ENCODE data around the gene KLK14. TPM values are rescaled to one million over a fixed set of nuclear protein-coding genes. Genes with fewer than 3 reads are reported as not detected.

The KLK14 gene
- total RNA-seq, 1 donor from 2014 or later = not detected

GRCh38 chr19:51044327-51044726 lies 38.4 kb downstream of the KLK14 start:
- DNase-seq (ENCODE audit: low spot score) = no peak

GRCh38 chr19:51043497-51043896 lies 39.2 kb downstream of the KLK14 start:
- no peak for DNase-seq (ENCODE audit: low spot score)

GRCh38 chr19:51040151-51040550 lies 42.5 kb downstream of the KLK14 start:
- no peak for DNase-seq (ENCODE audit: low spot score)

- no peak for DNase-seq (ENCODE audit: low spot score)
Measured at GRCh38 chr19:51036519-51036918, 46.2 kb downstream of the KLK14 start.

GRCh38 chr19:51034704-51035103 lies 48.0 kb downstream of the KLK14 start, which contains the start of gene KLK12:
TSS of gene KLK12 (minus strand) at chr19:51035002. CDS start at chr19:51034621, 381 bp downstream.
- no peak for DNase-seq (ENCODE audit: low spot score)

GRCh38 chr19:51031880-51032225 lies 50.8 kb downstream of the KLK14 start:
- DNase-seq (ENCODE audit: low spot score) = no peak

- no peak for DNase-seq (ENCODE audit: low spot score)
Measured at GRCh38 chr19:51031220-51031879, 51.3 kb downstream of the KLK14 start.

GRCh38 chr19:51030631-51031030 lies 52.1 kb downstream of the KLK14 start:
- no peak for DNase-seq (ENCODE audit: low spot score)

GRCh38 chr19:51029718-51030117 lies 53.0 kb downstream of the KLK14 start:
- no peak for DNase-seq (ENCODE audit: low spot score)

Other genes starting within 250 kb of the KLK14 start
- gene KLK15, start 249.3 kb downstream of the KLK14 start, total RNA-seq (ENCODE audit: insufficient read depth, low replicate concordance) = 1.2 TPM
- gene KLK3, start 228.0 kb downstream of the KLK14 start, total RNA-seq (ENCODE audit: insufficient read depth, low replicate concordance) = 0.48 TPM
- gene KLK2, start 209.4 kb downstream of the KLK14 start, total RNA-seq (ENCODE audit: insufficient read depth, low replicate concordance) = 9.6 TPM
- gene KLK4, start 171.5 kb downstream of the KLK14 start, total RNA-seq (ENCODE audit: insufficient read depth, low replicate concordance) = 1.4 TPM
- gene KLK5, start 129.8 kb downstream of the KLK14 start, total RNA-seq (ENCODE audit: insufficient read depth, low replicate concordance) = not detected
- gene KLK6, start 113.3 kb downstream of the KLK14 start, total RNA-seq (ENCODE audit: insufficient read depth, low replicate concordance) = not detected
- 0.72 TPM for gene KLK7, start 99.0 kb downstream of the KLK14 start, total RNA-seq (ENCODE audit: insufficient read depth, low replicate concordance)
- not detected for gene KLK8, start 81.3 kb downstream of the KLK14 start, total RNA-seq (ENCODE audit: insufficient read depth, low replicate concordance)
- 0.24 TPM for gene KLK10, start 63.2 kb downstream of the KLK14 start, total RNA-seq (ENCODE audit: insufficient read depth, low replicate concordance)
- 3.9 TPM for gene KLK11, start 56.3 kb downstream of the KLK14 start, total RNA-seq (ENCODE audit: insufficient read depth, low replicate concordance)
- not detected for gene KLK12, start 47.9 kb downstream of the KLK14 start, total RNA-seq (ENCODE audit: insufficient read depth, low replicate concordance)
- not detected for gene KLK13, start 17.8 kb downstream of the KLK14 start, total RNA-seq (ENCODE audit: insufficient read depth, low replicate concordance)
- 9.4 TPM for gene CTU1, start 25.5 kb upstream of the KLK14 start, total RNA-seq (ENCODE audit: insufficient read depth, low replicate concordance)
- 2.2 TPM for gene SIGLEC9, start 42.0 kb upstream of the KLK14 start, total RNA-seq (ENCODE audit: insufficient read depth, low replicate concordance)
- 3.1 TPM for gene SIGLEC7, start 59.4 kb upstream of the KLK14 start, total RNA-seq (ENCODE audit: insufficient read depth, low replicate concordance)
- gene CD33, start 142.2 kb upstream of the KLK14 start, total RNA-seq (ENCODE audit: insufficient read depth, low replicate concordance) = 5.3 TPM
- gene SIGLECL1, start 168.2 kb upstream of the KLK14 start, total RNA-seq (ENCODE audit: insufficient read depth, low replicate concordance) = not detected
- 2.2 TPM for gene IGLON5, start 228.8 kb upstream of the KLK14 start, total RNA-seq (ENCODE audit: insufficient read depth, low replicate concordance)